HG02973 (cell line): Measurements from ENCODE around the gene ERAS.
"Not testable (repeated sequence)": the region's sequence is repeated elsewhere in the genome, so short reads cannot be mapped to it uniquely, and the experiment has no call there.

Experiments
- ATAC-seq: cut with Tn5 transposase; IDR thresholded peaks from one replicate; pipeline ENCODE4 v1.9.1; 2021; ENCODE audit warnings: moderate library complexity; ENCODE audit not compliant: unreplicated experiment

ERAS gene

GRCh38 chrX:48831136-48831908 is 5.0 kb downstream of the ERAS start:
- ATAC-seq, result no peak

- no peak for ATAC-seq
Observed at GRCh38 chrX:48831909-48832291, 5.6 kb downstream of the ERAS start.

- ATAC-seq, result no peak
Observed at GRCh38 chrX:48833542-48834138, 7.3 kb downstream of the ERAS start.

GRCh38 chrX:48834383-48834709 is 8.0 kb downstream of the ERAS start:
- no peak for ATAC-seq

GRCh38 chrX:48835524-48836329 is 9.4 kb downstream of the ERAS start, which contains the start of gene PCSK1N:
TSS of gene PCSK1N (minus strand) at chrX:48835610. CDS start at chrX:48835532, 78 bp downstream.
- ATAC-seq, result no peak

- ATAC-seq, result no peak
Observed at GRCh38 chrX:48839686-48840085, 13.4 kb downstream of the ERAS start.

- no peak for ATAC-seq
Observed at GRCh38 chrX:48848847-48849246, 22.5 kb downstream of the ERAS start.

GRCh38 chrX:48852857-48853256 is 26.5 kb downstream of the ERAS start:
- no peak for ATAC-seq

- not testable (repeated sequence) for ATAC-seq
Observed at GRCh38 chrX:48853494-48853893, 27.2 kb downstream of the ERAS start.

GRCh38 chrX:48854121-48854804 is 27.9 kb downstream of the ERAS start:
- not testable (repeated sequence) for ATAC-seq

GRCh38 chrX:48854898-48855297 is 28.6 kb downstream of the ERAS start:
- ATAC-seq, result no peak

- ATAC-seq, result no peak
Observed at GRCh38 chrX:48864210-48864609, 37.9 kb downstream of the ERAS start.

- ATAC-seq, result not testable (repeated sequence)
Observed at GRCh38 chrX:48872017-48872416, 45.7 kb downstream of the ERAS start.

- not testable (repeated sequence) for ATAC-seq
Observed at GRCh38 chrX:48876944-48877343, 50.6 kb downstream of the ERAS start.
